H9 (cell line): ENCODE measurements around the gene CAV2. TPM values are rescaled to one million over a fixed set of nuclear protein-coding genes. Genes with fewer than 3 reads are reported as not detected.

Experiments used
- DNase-seq: peaks from one replicate; pipeline ENCODE4 v3.0.0-alpha.2; 2017
- H2AFZ ChIP-seq: one replicate; pipeline ENCODE4 v1.6.1; 2013; ENCODE audit warnings: mild to moderate bottlenecking, low read length, control low read depth, moderate library complexity
- H2AK5ac ChIP-seq: 2 replicates; pipeline ENCODE4 v1.6.1; 2013; ENCODE audit warnings: low read length, control low read depth, mixed read lengths; ENCODE audit not compliant: insufficient read length
- H2BK120ac ChIP-seq: one replicate; pipeline ENCODE4 v1.6.1; 2013; ENCODE audit warnings: low read depth, mild to moderate bottlenecking, low read length, control low read depth, inconsistent platforms; ENCODE audit not compliant: poor library complexity, severe bottlenecking
- H2BK12ac ChIP-seq: 2 replicates; pipeline ENCODE4 v1.6.1; 2013; ENCODE audit warnings: low read length, control low read depth, mixed read lengths, low read depth; ENCODE audit not compliant: insufficient read length
- H2BK15ac ChIP-seq: 2 replicates; pipeline ENCODE4 v1.6.1; 2013; ENCODE audit warnings: low read depth, low read length, control low read depth
- H2BK20ac ChIP-seq: one replicate; pipeline ENCODE4 v1.6.1; 2013; ENCODE audit warnings: low read depth, mild to moderate bottlenecking, low read length, control low read depth, inconsistent platforms; ENCODE audit not compliant: poor library complexity, severe bottlenecking
- H2BK5ac ChIP-seq: 2 replicates; pipeline ENCODE4 v1.6.1; 2013; ENCODE audit warnings: low read length, control low read depth, mixed read lengths; ENCODE audit not compliant: insufficient read length
- H3K14ac ChIP-seq: 2 replicates; pipeline ENCODE4 v1.6.1; 2013; ENCODE audit warnings: low read length, control low read depth; ENCODE audit not compliant: insufficient read depth
- H3K18ac ChIP-seq: 2 replicates; pipeline ENCODE4 v1.6.1; 2013; ENCODE audit warnings: low read depth, mild to moderate bottlenecking, mixed read lengths, low read length, control low read depth; ENCODE audit not compliant: insufficient read length
- H3K23ac ChIP-seq: 2 replicates; pipeline ENCODE4 v1.6.1; 2013; ENCODE audit warnings: low read length, control low read depth, mixed read lengths, low read depth; ENCODE audit not compliant: insufficient read length
- H3K23me2 ChIP-seq: 2 replicates; pipeline ENCODE4 v1.6.1; 2013; ENCODE audit warnings: low read depth, mild to moderate bottlenecking, mixed read lengths, low read length, control low read depth; ENCODE audit not compliant: insufficient read length, poor library complexity, severe bottlenecking
- H3K27ac ChIP-seq: 2 replicates; pipeline ENCODE4 v1.5.1; 2013; ENCODE audit warnings: low read length, control low read depth, mixed read lengths, low read depth; ENCODE audit not compliant: insufficient read length
- H3K27me3 ChIP-seq: 2 replicates; pipeline ENCODE4 v1.6.1; 2013; ENCODE audit warnings: low read length, control low read depth, inconsistent platforms; ENCODE audit not compliant: insufficient read depth
- H3K4ac ChIP-seq: 2 replicates; pipeline ENCODE4 v1.6.1; 2013; ENCODE audit warnings: low read depth, mild to moderate bottlenecking, control low read depth, inconsistent platforms, low read length, moderate library complexity
- H3K4me1 ChIP-seq: 2 replicates; pipeline ENCODE4 v1.6.1; 2013; ENCODE audit warnings: low read length, control low read depth, inconsistent platforms; ENCODE audit not compliant: insufficient read depth
- H3K4me2 ChIP-seq: 2 replicates; pipeline ENCODE4 v1.6.1; 2013; ENCODE audit warnings: low read length, control low read depth, mixed read lengths; ENCODE audit not compliant: insufficient read length, insufficient read depth
- H3K56ac ChIP-seq: 2 replicates; pipeline ENCODE4 v1.6.1; 2013; ENCODE audit warnings: low read depth, mild to moderate bottlenecking, mixed read lengths, low read length, control low read depth; ENCODE audit not compliant: insufficient read length
- H3K79me1 ChIP-seq: 2 replicates; pipeline ENCODE4 v1.6.1; 2013; ENCODE audit warnings: low read depth, mild to moderate bottlenecking, moderate library complexity, low read length, control low read depth, inconsistent platforms; ENCODE audit not compliant: insufficient read depth, poor library complexity, severe bottlenecking
- H3K79me2 ChIP-seq: 2 replicates; pipeline ENCODE4 v1.6.1; 2013; ENCODE audit warnings: low read length, control low read depth, inconsistent platforms; ENCODE audit not compliant: insufficient read depth
- H3K9ac ChIP-seq: 2 replicates; pipeline ENCODE4 v1.6.1; 2013; ENCODE audit warnings: low read length, control low read depth, mixed read lengths; ENCODE audit not compliant: insufficient read length; ENCODE audit errors: extremely low read depth
- H3K9me3 ChIP-seq: one replicate; pipeline ENCODE4 v1.6.1; 2013; ENCODE audit warnings: low read depth, low read length, inconsistent platforms; ENCODE audit not compliant: control insufficient read depth
- H3T11ph ChIP-seq: one replicate; pipeline ENCODE4 v1.6.1; 2013; ENCODE audit warnings: mild to moderate bottlenecking, low read length, control low read depth, inconsistent platforms
- H4K20me1 ChIP-seq: one replicate; pipeline ENCODE4 v1.6.1; 2013; ENCODE audit not compliant: control insufficient read depth, insufficient read length, insufficient read depth
- H4K5ac ChIP-seq: 2 replicates; pipeline ENCODE4 v1.6.1; 2013; ENCODE audit warnings: low read depth, mild to moderate bottlenecking, mixed read lengths, low read length, control low read depth; ENCODE audit not compliant: insufficient read length
- H4K8ac ChIP-seq: replicated peaks from 2 replicates; pipeline ENCODE4 v1.6.1; 2013; ENCODE audit warnings: low read length, control low read depth, mixed read lengths, low read depth; ENCODE audit not compliant: insufficient read length
- H4K91ac ChIP-seq: 2 replicates; pipeline ENCODE4 v1.6.1; 2013; ENCODE audit warnings: low read depth, mild to moderate bottlenecking, moderate library complexity, mixed read lengths, low read length, control low read depth; ENCODE audit not compliant: insufficient read length
- H3K27ac Mint-ChIP-seq, 3 experiments: 2 replicates in 2 of 3; 3 replicates in 1 of 3; pipeline ENCODE4 v1.8.0; 2020 to 2021; ENCODE audit warnings: mixed read lengths in 3 of 3, mild to moderate bottlenecking in 1 of 3, moderate library complexity in 1 of 3
- H3K27me3 Mint-ChIP-seq: 2 replicates; pipeline ENCODE4 v1.8.0; 2021; ENCODE audit warnings: low read depth, mild to moderate bottlenecking, moderate library complexity, mixed read lengths
- H3K36me3 Mint-ChIP-seq, 3 experiments: 2 replicates in 2 of 3; 3 replicates in 1 of 3; pipeline ENCODE4 v1.8.0; 2020 to 2021; ENCODE audit warnings: low read depth in 3 of 3, mixed read lengths in 3 of 3; ENCODE audit not compliant: insufficient read depth in 1 of 3
- H3K4me1 Mint-ChIP-seq, 2 experiments: 2 replicates each; pipeline ENCODE4 v1.8.0; 2020; ENCODE audit warnings: mixed read lengths in 2 of 2
- H3K4me3 Mint-ChIP-seq, 2 experiments: 2 replicates in 1 of 2; 3 replicates in 1 of 2; pipeline ENCODE4 v1.8.0; 2020 to 2021; ENCODE audit warnings: mild to moderate bottlenecking in 2 of 2, mixed read lengths in 2 of 2, moderate library complexity in 1 of 2
- H3K9me3 Mint-ChIP-seq, 2 experiments: 2 replicates in 1 of 2; 3 replicates in 1 of 2; pipeline ENCODE4 v1.8.0; 2020; ENCODE audit warnings: mild to moderate bottlenecking in 2 of 2, mixed read lengths in 2 of 2, moderate library complexity in 1 of 2
- WGBS: extraction: QIAGEN DNeasy Blood & Tissue Kit; methylation state at CpG from one replicate; pipeline ENCODE4 v1.1.7; 2013; ENCODE audit warnings: missing lambda C conversion rate, low lambda C conversion rate, mixed read lengths; ENCODE audit not compliant: insufficient read length; ENCODE audit errors: extremely low coverage; 5-methylcytosine and 5-hydroxymethylcytosine counted together
- total RNA-seq: library from RNA; stranded (reverse); gene quantifications from 2 replicates; pipeline ENCODE4 v1.2.1, GENCODE V29; 2021
- TF ChIP-seq, protein P1 (sequence below): fragments of 200-600 bp; sonication (generic); conservative IDR thresholded peaks from 3 replicates; pipeline ENCODE4 v1.8.0; 2021; ENCODE audit warnings: antibody characterized with exemption, mild to moderate bottlenecking

CAV2 gene
- total RNA-seq, 1 experiment from 2014 or later, result 3.7 TPM

DNA sequence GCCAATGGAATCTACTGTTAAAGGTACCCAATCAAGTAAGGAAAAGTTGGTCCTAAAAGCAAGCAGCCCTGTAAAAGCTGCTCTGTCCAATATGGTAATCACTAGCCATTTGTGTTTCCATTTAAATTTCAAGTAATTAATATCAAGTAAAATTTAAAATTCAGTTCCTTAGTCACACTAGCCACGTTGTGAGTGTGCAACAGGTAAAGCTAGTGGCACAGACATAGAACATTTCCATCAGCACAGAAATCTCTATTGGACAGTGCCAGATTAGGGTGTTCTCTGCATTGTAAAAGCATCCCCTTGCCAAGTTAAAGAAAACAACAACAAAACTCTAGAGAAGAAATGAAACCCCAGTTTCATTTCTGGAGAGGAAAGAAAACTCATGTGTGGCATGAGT, 29.7 kb downstream of the CAV2 start:
- H3K14ac ChIP-seq, result no peak overlapping the region
- Mint-ChIP-seq H3K36me3 (no peaks in the 10 kb centered on the region), H3K9me3 (no peaks in the 10 kb centered on the region), H3K4me3 (no peak overlapping the region), H3K27ac (no peak overlapping the region), H3K4me1 (peaks cover 23 to 29% of the 10 kb centered on the region in 2 experiments), H3K27me3 (peaks cover 17% of the 10 kb centered on the region)
- H3K4me2 ChIP-seq, result no peak overlapping the region
- H2BK20ac ChIP-seq, result no peak overlapping the region
- H2AFZ ChIP-seq, result no peak overlapping the region
- no peak overlapping the region for H3K9ac ChIP-seq
- H3K23me2 ChIP-seq, result peaks cover 20% of the 10 kb centered on the region
- H3K4ac ChIP-seq, result no peak overlapping the region
- H4K8ac ChIP-seq, result no peak overlapping the region
- DNase-seq, result no peak
- no peak overlapping the region for H2BK15ac ChIP-seq
- TF ChIP-seq, protein P1, sequence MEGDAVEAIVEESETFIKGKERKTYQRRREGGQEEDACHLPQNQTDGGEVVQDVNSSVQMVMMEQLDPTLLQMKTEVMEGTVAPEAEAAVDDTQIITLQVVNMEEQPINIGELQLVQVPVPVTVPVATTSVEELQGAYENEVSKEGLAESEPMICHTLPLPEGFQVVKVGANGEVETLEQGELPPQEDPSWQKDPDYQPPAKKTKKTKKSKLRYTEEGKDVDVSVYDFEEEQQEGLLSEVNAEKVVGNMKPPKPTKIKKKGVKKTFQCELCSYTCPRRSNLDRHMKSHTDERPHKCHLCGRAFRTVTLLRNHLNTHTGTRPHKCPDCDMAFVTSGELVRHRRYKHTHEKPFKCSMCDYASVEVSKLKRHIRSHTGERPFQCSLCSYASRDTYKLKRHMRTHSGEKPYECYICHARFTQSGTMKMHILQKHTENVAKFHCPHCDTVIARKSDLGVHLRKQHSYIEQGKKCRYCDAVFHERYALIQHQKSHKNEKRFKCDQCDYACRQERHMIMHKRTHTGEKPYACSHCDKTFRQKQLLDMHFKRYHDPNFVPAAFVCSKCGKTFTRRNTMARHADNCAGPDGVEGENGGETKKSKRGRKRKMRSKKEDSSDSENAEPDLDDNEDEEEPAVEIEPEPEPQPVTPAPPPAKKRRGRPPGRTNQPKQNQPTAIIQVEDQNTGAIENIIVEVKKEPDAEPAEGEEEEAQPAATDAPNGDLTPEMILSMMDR, result no peak
- WGBS, result no CpG with 5 or more reads among the region's 1 CpG
- H4K20me1 ChIP-seq, result no peaks in the 10 kb centered on the region
- H2BK120ac ChIP-seq, result no peak overlapping the region
- no peak overlapping the region for H4K91ac ChIP-seq
- no peaks in the 10 kb centered on the region for H3K27me3 ChIP-seq
- H2AK5ac ChIP-seq, result no peak overlapping the region
- no peaks in the 10 kb centered on the region for H3K79me1 ChIP-seq
- no peak overlapping the region for H2BK12ac ChIP-seq
- H3K23ac ChIP-seq, result no peak overlapping the region
- H4K5ac ChIP-seq, result no peak overlapping the region
- H3K18ac ChIP-seq, result no peak overlapping the region
- H3K56ac ChIP-seq, result no peak overlapping the region
- no peak overlapping the region for H3T11ph ChIP-seq
- H3K4me1 ChIP-seq, result no peaks in the 10 kb centered on the region; the same call in 1 of the 2 replicates
- no peak overlapping the region for H3K27ac ChIP-seq
- H3K9me3 ChIP-seq, result no peaks in the 10 kb centered on the region
- H3K79me2 ChIP-seq, result no peaks in the 10 kb centered on the region
- H2BK5ac ChIP-seq, result no peak overlapping the region
